ENCODE results near the gene ITIH5.

The ITIH5 gene

GRCh38 chr10:7572391-7572790, 94.4 kb downstream of the ITIH5 start:
- H3K36me3 Mint-ChIP-seq (ENCODE audit: low read depth) = no peaks in the 10 kb centered on the region
- intact Hi-C loops (cut with micrococcal nuclease) = no loop called here
- H3K27me3 Mint-ChIP-seq = no peaks in the 10 kb centered on the region
- H3K4me1 Mint-ChIP-seq (ENCODE audit: low read depth) = no peaks in the 10 kb centered on the region
- H3K4me3 Mint-ChIP-seq = no peak overlapping the region
- H3K27ac Mint-ChIP-seq = no peak overlapping the region
- no peaks in the 10 kb centered on the region for H3K9me3 Mint-ChIP-seq

- Mint-ChIP-seq H3K27me3 (no peaks in the 10 kb centered on the region), H3K4me1 (ENCODE audit: low read depth) (no peaks in the 10 kb centered on the region), H3K4me3 (no peak overlapping the region), H3K36me3 (ENCODE audit: low read depth) (no peaks in the 10 kb centered on the region), H3K9me3 (no peaks in the 10 kb centered on the region), H3K27ac (no peak overlapping the region)
- intact Hi-C loops (cut with micrococcal nuclease) = no loop called here
Observed at GRCh38 chr10:7571981-7572380, 94.8 kb downstream of the ITIH5 start.

GRCh38 chr10:7567911-7568620, 98.7 kb downstream of the ITIH5 start:
- peaks cover 6% of the 10 kb centered on the region for H3K4me1 Mint-ChIP-seq (ENCODE audit: low read depth)
- no peaks in the 10 kb centered on the region for H3K36me3 Mint-ChIP-seq (ENCODE audit: low read depth)
- no peak overlapping the region for H3K27ac Mint-ChIP-seq
- no peaks in the 10 kb centered on the region for H3K9me3 Mint-ChIP-seq
- intact Hi-C loops (cut with micrococcal nuclease) = no loop called here
- no peak overlapping the region for H3K4me3 Mint-ChIP-seq
- peaks cover 3% of the 10 kb centered on the region for H3K27me3 Mint-ChIP-seq

- Mint-ChIP-seq H3K27ac (no peak overlapping the region), H3K4me1 (ENCODE audit: low read depth) (peaks cover 6% of the 10 kb centered on the region), H3K9me3 (no peaks in the 10 kb centered on the region), H3K36me3 (ENCODE audit: low read depth) (no peaks in the 10 kb centered on the region), H3K27me3 (peaks cover 3% of the 10 kb centered on the region), H3K4me3 (no peak overlapping the region)
- intact Hi-C loops (cut with micrococcal nuclease) = no loop called here
Observed at GRCh38 chr10:7566891-7567290, 99.9 kb downstream of the ITIH5 start.

- Mint-ChIP-seq H3K4me3 (no peak overlapping the region), H3K27ac (no peak overlapping the region), H3K36me3 (ENCODE audit: low read depth) (no peaks in the 10 kb centered on the region), H3K27me3 (peaks cover 3% of the 10 kb centered on the region), H3K9me3 (no peaks in the 10 kb centered on the region), H3K4me1 (ENCODE audit: low read depth) (peaks cover 6% of the 10 kb centered on the region)
- intact Hi-C loops (cut with micrococcal nuclease) = no loop called here
Observed at GRCh38 chr10:7565871-7566270, 100.9 kb downstream of the ITIH5 start.

GRCh38 chr10:7563770-7564169, 103.0 kb downstream of the ITIH5 start:
- Mint-ChIP-seq H3K4me1 (ENCODE audit: low read depth) (peaks cover 6% of the 10 kb centered on the region), H3K4me3 (no peak overlapping the region), H3K27me3 (peaks cover 3% of the 10 kb centered on the region), H3K36me3 (ENCODE audit: low read depth) (no peaks in the 10 kb centered on the region), H3K27ac (no peak overlapping the region), H3K9me3 (no peaks in the 10 kb centered on the region)
- intact Hi-C loops (cut with micrococcal nuclease) = no loop called here

- Mint-ChIP-seq H3K27me3 (peaks cover 3% of the 10 kb centered on the region), H3K27ac (no peak overlapping the region), H3K9me3 (no peaks in the 10 kb centered on the region), H3K4me1 (ENCODE audit: low read depth) (peaks cover 6% of the 10 kb centered on the region), H3K4me3 (no peak overlapping the region), H3K36me3 (ENCODE audit: low read depth) (no peaks in the 10 kb centered on the region)
- intact Hi-C loops (cut with micrococcal nuclease) = no loop called here
Observed at GRCh38 chr10:7563368-7563767, 103.4 kb downstream of the ITIH5 start.

- Mint-ChIP-seq H3K9me3 (no peaks in the 10 kb centered on the region), H3K36me3 (ENCODE audit: low read depth) (no peaks in the 10 kb centered on the region), H3K4me1 (ENCODE audit: low read depth) (peaks cover 6% of the 10 kb centered on the region), H3K27me3 (peaks cover 6% of the 10 kb centered on the region), H3K27ac (no peak overlapping the region), H3K4me3 (no peak overlapping the region)
- intact Hi-C loops (cut with micrococcal nuclease) = no loop called here
Observed at GRCh38 chr10:7561985-7562384, 104.8 kb downstream of the ITIH5 start.

- Mint-ChIP-seq H3K27me3 (peaks cover 6% of the 10 kb centered on the region), H3K27ac (no peak overlapping the region), H3K4me1 (ENCODE audit: low read depth) (peaks cover 3% of the 10 kb centered on the region), H3K4me3 (no peak overlapping the region), H3K9me3 (no peaks in the 10 kb centered on the region), H3K36me3 (ENCODE audit: low read depth) (no peaks in the 10 kb centered on the region)
- intact Hi-C loops (cut with micrococcal nuclease) = no loop called here
Observed at GRCh38 chr10:7561216-7561893, 105.4 kb downstream of the ITIH5 start.

GRCh38 chr10:7560519-7560918, 106.2 kb downstream of the ITIH5 start:
- Mint-ChIP-seq H3K4me3 (no peak overlapping the region), H3K27ac (no peak overlapping the region), H3K27me3 (peaks cover 6% of the 10 kb centered on the region), H3K9me3 (no peaks in the 10 kb centered on the region), H3K36me3 (ENCODE audit: low read depth) (no peaks in the 10 kb centered on the region), H3K4me1 (ENCODE audit: low read depth) (no peaks in the 10 kb centered on the region)
- intact Hi-C loops (cut with micrococcal nuclease) = no loop called here

- H3K27ac Mint-ChIP-seq = no peak overlapping the region
- intact Hi-C loops (cut with micrococcal nuclease) = no loop called here
Observed at GRCh38 chr10:7559386-7559785, 107.4 kb downstream of the ITIH5 start.

GRCh38 chr10:7558036-7558435, 108.7 kb downstream of the ITIH5 start:
- no peaks in the 10 kb centered on the region for H3K4me1 Mint-ChIP-seq (ENCODE audit: low read depth)
- no peak overlapping the region for H3K27ac Mint-ChIP-seq
- no peaks in the 10 kb centered on the region for H3K36me3 Mint-ChIP-seq (ENCODE audit: low read depth)
- H3K9me3 Mint-ChIP-seq = no peaks in the 10 kb centered on the region
- intact Hi-C loops (cut with micrococcal nuclease) = no loop called here
- H3K27me3 Mint-ChIP-seq = peaks cover 3% of the 10 kb centered on the region
- H3K4me3 Mint-ChIP-seq = no peak overlapping the region

More at GRCh38 chr10:7559386-7559785, 107.4 kb downstream of the ITIH5 start:
- Mint-ChIP-seq H3K4me1 (ENCODE audit: low read depth) (no peaks in the 10 kb centered on the region), H3K4me3 (no peak overlapping the region), H3K36me3 (ENCODE audit: low read depth) (no peaks in the 10 kb centered on the region), H3K9me3 (no peaks in the 10 kb centered on the region), H3K27me3 (peaks cover 6% of the 10 kb centered on the region)

GRCh38 chr10:7553531-7553930, 113.2 kb downstream of the ITIH5 start:
- Mint-ChIP-seq H3K4me1 (ENCODE audit: low read depth) (no peaks in the 10 kb centered on the region), H3K27ac (no peak overlapping the region), H3K9me3 (no peaks in the 10 kb centered on the region), H3K27me3 (peaks cover 3% of the 10 kb centered on the region), H3K36me3 (ENCODE audit: low read depth) (no peaks in the 10 kb centered on the region), H3K4me3 (no peak overlapping the region)
- intact Hi-C loops (cut with micrococcal nuclease) = no loop called here

- H3K27me3 Mint-ChIP-seq = peaks cover 6% of the 10 kb centered on the region
- H3K4me3 Mint-ChIP-seq = no peak overlapping the region
- no peaks in the 10 kb centered on the region for H3K9me3 Mint-ChIP-seq
- no peaks in the 10 kb centered on the region for H3K36me3 Mint-ChIP-seq (ENCODE audit: low read depth)
- intact Hi-C loops (cut with micrococcal nuclease) = no loop called here
- no peak overlapping the region for H3K27ac Mint-ChIP-seq
- H3K4me1 Mint-ChIP-seq (ENCODE audit: low read depth) = no peaks in the 10 kb centered on the region
Observed at GRCh38 chr10:7551950-7552716, 114.6 kb downstream of the ITIH5 start.

Measured in dendritic cell treated with granulocyte-macrophage colony-stimulating factor and Interleukin-4, amounts not matched to agents 40 ng/mL and 50 ng/mL, for 4 days (primary cell).